NCI-H146 (cell line): ENCODE measurements around the gene HSD17B3.
"Not testable (repeated sequence)": the region's sequence is repeated elsewhere in the genome, so short reads cannot be mapped to it uniquely, and the experiment has no call there.

ENCODE experiments used
- DNase-seq: peaks from one replicate; lab custom pipeline; 2025; lab: John Stamatoyannopoulos, UW

Gene HSD17B3

DNA sequence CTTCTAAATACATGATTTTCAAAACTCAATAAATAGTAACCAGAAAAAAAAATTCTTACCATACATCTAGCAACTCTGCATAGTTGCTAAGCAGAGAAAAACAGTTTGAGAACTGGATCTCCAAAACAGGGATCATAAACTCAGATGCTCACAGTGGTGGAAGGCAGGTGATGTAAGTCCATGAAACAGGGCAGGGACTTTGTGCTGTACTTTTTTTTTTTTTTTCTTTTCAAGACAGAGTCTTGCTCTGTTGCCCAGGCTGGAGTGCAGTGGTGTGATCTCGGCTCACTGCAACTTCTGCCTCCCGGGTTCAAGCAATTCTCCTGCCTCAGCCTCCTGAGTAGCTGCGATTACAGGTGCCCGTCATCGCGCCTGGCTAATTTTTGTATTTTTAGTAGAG is 5.0 kb upstream of the HSD17B3 start:
- DNase-seq: not testable (repeated sequence)

DNA sequence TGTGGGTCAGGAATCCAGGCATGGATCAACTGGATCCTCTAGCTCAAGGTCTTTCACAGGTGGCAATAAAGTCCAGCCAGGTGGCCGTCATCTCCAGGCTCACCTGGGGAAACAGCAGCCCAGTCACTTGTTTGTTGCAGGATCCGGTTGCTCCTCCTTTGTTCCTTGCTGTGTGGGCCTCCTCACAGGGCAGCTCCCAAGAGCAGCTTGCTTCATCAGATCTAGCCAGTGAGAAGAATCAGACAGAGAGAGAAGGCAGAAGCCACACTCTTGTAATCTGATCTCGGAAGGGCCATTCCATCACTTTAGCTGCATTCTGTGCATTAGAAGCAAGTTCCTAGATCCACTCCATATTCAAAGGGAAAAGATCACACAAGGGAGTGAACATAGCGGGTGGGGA is 3.2 kb upstream of the HSD17B3 start:
- DNase-seq: no peak

DNA sequence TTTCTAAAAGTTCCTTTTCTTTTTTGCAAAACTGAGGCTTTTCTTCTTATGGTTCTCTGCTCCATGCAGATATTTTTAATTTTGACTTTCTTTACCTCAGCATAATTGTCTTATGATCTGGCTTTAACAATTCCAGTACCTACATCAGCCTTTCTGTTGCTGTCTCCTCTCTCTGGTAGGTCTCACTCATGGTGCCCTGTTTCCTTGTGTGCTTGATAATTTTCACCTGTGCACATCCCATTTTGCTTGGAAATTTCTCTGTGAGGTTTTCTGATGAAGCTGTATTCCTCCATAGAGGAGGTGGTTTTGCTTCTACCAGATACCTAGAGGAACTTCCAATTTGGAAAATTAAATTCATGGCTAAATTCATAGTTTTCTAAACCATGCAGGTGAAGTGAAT is 2.3 kb upstream of the HSD17B3 start:
- DNase-seq: no peak

DNA sequence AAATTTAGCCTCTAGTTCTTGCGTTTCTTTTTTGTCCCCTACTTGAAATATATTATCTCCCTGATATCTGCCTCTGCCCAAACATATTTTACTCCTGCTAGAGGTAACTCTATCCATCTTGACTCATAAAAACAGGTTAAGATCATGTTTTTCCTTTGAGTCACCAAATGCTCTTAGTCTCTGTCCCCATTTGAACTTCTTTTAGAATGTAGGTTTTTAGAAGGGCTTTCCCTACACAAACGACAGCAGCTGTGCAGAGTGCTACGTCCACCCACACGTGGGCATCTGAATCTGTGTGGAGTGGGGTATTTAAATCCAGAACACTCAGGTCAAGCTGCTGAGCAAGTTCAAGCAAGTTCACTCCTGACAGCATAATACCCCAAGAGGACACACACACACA is 2.2 kb downstream of the HSD17B3 start:
- DNase-seq: no peak

DNA sequence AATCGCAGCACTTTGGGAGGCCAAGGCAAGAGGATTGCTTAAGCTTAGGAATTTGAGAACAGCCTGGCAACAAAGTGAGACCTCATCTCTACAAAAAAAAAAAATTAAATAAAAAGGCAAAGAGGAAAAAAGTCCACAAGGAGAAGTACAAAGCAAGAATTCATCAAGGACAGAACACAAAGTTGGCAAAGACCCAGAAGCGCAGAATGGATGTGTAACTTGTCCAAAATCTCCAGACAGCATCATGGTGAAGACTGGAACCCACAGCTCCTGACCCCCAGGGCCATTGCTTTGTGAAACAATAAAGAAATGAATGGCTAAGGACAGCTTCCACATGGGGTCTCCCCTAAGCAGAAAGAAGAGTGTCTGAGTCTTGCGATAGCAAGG is 7.8 kb downstream of the HSD17B3 start:
- no peak for DNase-seq

DNA sequence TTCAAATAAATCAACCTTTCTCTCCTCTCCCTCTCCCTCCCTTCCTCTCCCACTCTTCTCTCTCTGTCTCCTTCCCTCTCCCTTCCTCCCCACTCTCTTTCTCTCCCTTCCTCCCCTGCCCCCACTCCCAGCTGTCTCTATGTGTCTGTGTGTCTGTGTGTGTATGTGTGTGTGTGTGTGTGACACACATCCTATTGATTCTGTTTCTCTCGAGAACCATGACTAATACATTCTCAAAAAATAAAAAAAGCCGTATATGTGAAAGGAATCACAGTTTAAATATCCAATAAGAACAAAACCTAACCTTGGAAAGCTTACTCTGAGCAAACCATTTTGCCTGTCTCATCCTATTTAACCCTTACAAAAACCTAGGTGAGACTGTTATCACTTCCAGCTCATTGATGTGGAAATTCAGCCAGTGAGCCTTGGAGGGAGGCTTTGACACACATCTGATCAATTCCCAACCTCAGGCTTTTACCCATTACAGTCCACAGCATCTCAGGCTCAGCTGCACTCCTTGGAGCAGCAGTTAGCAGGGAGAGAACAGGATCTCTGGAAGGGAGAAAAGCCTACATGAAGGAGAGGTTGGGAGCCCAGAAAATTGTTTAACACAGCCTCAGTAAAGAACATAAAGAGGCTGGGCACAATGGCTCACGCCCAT is 8.3 kb downstream of the HSD17B3 start:
- no peak for DNase-seq

DNA sequence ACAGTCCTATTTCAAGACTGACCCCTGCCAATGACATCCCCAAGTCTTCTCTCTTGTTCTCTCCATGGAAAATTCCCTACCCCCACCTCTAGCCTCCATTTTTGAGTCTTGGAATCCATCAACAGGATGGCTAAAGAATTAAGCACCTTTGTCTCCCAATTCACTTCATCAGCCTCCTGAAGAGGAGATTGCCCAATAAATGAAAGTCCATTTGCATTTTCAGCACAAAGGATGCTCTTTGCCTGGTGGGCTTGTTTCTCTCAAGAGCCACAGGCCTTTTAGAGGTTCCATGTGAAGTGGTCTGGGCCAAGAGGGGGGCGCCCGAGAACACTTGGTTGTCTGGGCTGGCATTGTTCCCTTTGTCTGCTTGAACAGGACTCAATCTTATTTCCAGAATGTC is 12.6 kb downstream of the HSD17B3 start:
- no peak for DNase-seq

DNA sequence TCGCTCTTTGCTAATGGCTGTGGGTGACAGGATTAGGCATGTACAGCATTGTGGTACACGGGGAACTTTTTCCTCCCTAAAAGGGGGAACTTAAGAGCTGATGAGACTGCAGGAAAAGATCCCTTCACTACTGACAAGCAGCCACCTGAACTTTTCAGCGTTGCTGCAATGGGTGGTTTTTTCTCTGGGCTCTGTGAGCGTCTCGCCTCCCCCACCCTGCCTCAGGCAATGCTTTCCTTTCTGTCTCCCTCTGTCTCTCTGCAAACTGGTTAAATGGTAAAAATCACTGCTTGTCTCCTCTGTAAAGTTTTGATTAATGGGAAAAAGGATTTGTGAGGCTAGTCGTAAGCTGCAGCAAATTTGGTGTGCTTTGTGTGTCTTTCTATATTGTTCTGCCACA is 20.3 kb downstream of the HSD17B3 start:
- DNase-seq: no peak

DNA sequence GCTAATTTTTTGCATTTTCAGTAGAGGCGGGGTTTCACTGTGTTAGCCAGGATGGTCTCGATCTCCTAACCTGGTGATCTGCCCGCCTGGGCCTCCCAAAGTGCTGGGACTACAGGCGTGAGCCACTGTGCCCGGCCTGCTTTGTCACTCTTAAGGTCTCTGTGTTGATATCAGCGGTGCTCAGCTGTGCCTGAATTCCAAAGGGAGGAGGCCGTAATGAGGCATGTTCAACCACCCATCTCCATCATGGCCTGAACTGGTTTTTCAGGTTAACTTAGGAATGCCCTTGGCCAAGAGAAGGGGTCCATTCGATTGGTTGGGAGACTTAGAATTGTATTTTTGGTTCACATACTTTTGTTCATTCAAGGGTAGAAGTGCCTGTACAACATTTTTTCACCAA is 22.0 kb downstream of the HSD17B3 start:
- DNase-seq: no peak

DNA sequence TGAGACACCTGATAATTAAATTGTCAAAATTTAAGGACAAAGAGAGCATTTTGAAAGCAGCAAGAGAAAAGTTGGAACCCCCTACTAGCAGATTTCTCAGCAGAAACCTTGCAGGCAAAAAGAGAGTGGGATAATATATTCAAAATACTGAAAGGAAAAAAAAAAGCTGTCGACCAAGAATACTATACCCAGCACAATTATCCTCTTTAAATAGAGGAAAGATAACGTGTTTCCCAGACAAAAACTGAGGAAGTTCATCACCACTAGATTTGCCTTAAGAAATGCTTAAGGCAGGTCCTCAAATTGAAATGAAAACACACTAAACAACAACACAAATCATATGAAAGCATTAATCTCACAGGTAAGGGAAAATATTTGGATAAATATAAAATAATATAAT is 27.0 kb downstream of the HSD17B3 start:
- DNase-seq: no peak

DNA sequence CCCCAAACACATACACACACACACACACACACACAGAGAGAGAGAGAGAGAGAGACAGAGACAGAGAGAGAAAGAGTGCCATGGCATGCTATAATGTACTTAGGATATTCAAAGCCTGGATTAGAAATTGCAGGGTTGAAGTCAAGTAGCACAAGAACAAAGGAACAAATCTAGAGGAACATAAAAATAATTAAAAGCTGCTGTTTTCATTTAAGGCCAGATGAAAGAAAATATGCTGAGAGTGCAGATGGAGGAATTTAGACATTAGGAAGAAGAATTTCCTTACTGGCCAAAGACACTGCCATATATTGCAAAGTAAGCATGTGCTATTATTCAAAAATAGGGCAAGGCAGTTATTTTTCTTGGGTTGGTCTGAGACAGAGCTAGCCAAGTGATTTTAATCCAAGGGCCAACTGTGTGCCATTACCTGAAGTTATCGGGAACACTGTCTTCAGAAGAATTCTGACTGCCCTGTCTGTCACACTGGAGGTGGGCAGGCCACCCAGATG is 31.7 kb downstream of the HSD17B3 start:
- no peak for DNase-seq

DNA sequence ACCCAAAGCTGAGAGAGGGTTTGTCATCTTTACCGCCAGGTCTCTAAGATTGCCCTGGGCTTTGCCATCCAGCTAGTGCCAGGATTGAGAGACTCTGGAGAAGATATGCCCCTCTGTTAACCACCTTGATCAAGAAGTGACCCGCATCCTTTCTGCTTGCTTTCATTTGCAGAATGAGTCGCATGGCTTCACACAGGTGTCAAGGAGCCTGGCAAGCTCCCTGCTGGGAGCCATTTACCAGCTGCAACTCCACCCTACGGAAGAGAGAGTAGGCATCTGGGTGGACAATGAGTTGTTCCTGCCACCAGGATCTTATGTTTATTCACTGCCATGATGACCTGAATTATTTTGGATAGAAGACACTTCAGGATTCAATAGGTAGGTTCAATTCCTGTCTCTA is 43.0 kb downstream of the HSD17B3 start:
- peak; percentile 2 for DNase-seq

DNA sequence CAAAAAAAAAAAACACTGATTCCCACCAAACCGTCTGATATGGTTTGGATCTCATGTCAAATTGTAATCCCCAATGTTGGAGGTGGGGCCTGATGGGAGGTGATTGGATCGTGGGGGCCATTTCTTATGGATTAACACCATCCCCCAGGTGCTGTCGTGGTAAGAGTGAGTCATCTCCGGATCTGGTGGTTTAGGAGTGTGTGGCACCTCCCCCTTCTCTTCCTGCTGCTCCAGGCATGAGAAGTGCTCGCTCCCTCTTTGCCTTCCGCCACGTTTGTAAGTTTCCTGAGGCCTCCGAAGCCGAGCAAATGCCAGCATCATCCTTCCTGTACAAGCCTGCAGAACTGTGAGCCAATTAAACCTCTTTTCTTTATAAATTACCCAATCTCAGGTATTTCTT is 45.2 kb downstream of the HSD17B3 start:
- DNase-seq: no peak

DNA sequence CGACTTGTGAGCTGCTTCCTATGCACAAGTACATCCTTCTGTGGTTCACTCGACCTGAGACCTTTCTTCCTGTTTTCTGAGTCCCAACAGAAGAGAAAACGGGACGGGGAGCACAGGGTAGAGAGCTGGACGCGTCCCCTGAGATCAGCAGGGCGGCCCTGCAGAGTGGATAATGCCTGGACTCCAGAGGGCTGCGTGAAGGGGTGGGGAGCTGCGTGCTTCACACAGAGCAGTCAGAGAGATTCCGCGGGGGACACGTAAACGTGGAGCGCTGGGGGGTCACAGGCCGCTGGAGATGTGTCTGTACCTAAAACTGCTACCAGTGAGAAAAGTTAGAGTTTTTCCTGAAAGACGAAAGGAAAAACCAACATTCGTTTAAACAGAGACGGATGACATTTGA is 46.3 kb downstream of the HSD17B3 start:
- DNase-seq: no peak

DNA sequence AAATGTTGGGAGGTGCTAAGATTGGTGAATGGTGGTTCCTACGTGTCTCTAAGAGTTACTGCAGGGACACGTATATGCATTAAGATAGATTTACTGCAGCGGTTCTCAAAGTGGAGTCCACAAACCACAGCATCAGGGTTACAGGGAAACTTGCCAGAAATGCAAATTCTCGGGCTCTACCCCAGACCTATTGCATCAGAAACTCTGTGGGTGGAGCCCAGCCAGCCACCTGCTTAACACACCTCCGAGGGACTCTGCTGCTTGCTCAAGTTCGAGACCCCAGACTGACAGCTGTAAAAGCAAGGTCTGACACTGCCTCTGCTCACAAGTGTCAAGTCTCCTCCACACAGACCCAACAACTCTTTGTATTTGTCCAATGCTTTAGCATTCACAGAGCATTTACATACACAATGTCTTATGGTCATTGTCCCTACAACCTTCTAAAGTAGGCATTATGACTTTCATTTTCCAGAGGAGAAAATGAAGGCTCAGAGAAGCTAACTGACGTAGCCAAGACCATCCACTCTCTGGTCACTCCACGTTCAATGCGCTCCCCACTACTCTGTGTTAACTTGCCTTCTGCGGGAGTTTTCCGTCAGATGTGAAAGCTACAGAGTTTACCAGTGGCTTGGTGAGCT is 48.8 kb downstream of the HSD17B3 start:
- DNase-seq: no peak

DNA sequence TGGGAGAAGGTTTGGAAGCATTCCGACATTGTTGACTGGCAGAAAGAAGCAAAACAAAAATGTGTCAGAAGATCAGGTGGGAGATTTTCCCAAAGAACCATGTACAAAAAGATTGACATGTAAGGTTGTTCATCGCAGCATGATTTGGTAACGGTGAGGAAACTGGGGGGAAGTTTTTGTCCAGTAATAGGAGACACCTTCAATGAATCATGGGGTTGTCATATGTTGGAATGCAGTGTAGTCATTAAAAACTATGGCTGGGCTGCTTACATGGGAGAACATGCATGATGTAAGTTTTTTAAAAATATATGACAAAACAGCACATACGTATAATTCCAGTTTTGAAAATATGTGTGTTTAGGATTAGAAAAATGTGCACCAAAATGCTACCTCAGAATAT is 50.5 kb downstream of the HSD17B3 start:
- DNase-seq: no peak

DNA sequence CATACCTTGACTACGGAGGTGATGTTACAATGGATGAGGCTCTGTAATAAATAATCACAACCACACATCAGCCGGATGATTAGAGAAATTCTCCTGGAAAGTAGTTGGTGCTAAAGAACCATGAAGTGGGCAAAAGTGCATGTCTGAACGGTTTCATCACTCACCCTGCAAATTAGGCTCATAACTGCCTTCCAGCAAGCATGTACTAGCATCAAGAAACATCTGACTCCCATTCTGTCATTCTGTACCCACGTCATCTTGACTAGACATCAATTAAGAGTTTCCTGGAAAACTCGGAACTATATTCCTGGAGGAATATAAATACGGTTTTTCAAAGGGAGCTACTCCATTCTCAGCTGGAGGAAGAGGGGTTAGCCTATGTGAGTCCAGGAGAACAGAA is 52.2 kb downstream of the HSD17B3 start:
- DNase-seq: no peak

DNA sequence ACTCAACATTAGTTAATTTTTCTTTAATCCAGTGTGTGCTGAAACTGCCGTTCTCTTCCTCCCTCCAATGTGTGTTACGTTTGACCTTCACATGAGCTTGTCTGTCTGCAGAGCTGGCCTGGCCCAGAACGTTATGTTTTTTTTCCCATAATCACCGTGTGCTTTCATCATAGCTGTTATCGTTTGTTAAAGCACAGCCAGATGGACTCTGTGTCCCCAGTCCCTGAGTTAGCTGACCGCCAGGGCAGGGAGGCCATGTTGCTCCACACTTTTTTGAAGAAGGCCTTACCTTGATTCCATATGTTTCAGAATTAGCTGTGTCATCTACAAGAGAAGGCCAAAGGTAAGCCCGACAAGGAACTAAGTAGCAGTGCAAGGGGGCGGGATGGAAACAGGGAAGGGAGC is 55.7 kb downstream of the HSD17B3 start:
- no peak for DNase-seq

DNA sequence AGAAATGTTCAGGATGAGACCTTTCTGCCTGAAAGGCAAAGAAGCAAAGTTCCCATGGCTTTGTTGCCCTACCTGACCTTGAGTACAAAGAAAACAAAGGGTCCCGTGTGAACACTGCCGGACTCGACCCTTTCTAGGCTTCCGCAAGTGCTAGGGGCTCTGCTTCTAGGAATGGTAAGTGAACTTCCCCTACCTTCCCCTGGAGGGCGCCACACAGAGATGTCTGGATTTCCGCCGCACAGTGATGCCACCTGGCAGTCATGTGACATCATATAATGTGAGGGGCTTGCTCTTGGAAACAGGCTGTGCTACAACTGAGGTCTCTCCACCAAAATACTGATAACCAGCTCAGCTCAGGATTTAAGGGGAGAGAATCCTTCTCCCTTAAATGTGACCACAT is 56.6 kb downstream of the HSD17B3 start:
- no peak for DNase-seq

DNA sequence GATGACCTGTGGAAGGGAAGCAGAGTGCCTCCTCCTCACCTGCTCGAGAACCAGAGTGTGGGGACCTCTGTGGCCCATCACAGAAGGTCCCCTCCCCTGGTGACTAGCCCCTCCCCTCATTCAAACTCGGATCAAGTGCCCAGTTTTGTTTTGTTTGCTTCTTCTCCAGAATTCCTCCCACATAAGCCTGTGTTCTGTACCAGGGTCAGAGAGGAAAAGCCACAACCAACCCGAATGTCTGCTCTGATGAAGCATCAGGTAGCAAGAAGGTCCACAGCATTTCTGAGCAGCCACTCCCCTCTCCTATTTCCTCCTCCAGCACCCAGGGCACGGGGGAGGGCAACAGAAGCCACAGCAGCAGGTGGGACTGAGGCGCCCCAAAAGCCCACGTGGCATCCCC is 58.2 kb downstream of the HSD17B3 start:
- no peak for DNase-seq

DNA sequence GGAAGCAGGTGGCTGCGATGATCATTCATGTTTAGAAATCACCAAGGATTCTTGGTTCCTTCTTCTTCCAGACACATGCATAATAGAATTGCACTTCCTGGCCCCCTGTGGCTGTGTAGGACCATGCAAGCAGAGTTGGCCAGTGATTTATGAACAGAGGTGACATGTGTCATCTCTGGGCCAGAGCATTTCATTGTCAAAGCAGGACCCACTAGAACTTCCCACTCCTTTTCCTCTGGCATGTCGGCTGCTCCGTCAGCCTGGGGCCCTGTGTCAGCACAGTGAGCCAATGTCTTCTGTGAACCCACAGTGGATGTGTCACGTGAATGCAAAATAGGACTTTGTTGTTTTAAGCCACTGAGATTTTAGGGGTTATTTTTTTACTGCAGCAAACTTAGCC is 59.2 kb downstream of the HSD17B3 start:
- no peak for DNase-seq

DNA sequence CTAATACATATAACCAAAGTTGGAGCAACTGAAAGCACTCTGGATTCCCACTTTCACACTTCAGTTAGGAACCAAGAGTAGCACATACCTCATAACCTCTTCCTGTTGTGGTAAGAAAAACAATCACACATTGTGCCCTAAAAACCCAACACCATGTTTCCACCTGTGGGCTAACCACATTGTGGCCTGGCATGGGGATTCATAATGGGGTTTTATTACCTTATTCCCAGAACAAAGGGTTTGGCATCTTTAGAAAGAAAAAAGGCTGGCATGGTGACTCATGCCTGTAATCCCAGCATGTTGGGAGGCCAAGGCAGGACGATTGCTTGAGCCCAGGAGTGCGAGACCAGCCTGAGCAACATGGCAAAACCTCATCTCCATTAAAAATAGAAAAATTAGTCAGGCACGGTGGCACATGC is 60.6 kb downstream of the HSD17B3 start:
- DNase-seq: no peak

DNA sequence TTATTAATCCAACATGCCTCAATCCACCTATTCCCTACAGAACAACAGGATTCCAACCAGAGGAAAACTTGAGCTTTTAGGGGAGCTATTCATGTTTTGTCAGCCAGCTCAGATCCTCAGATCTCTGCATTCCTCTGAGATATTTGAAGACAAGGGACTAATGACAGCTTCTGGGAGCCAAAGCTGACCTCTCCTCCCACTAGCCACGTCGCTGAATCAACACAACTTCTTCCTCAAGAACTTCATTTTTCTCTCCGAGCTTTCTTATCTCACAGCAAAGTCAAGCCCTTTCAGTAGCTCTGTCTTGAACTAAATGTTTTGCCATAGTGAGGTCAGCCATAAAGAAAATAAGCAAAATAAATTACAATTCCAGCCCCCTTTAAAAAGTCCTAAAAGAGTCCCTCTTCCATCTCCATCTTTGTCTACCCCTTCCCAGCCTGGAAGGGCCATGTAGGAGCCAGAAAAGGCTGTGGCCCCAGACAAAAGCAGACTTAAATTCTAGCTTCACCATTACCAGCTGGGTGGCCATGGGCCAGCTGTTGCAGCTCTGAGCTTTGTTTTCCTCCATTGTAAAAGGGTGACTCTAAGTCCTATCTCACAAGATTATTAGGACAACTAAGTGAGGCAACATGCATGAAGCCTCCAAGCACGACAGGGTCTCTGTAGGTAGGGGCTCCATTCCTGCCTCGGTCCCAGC is 65.0 kb downstream of the HSD17B3 start:
- no peak for DNase-seq
